SK-N-SH treated with all-trans-retinoic acid at 6 μM for 48 hours (cell line): Measurements from ENCODE around the gene RRAD.

Source experiments
- ATAC-seq: fragments of 200-7000 bp; cut with Tn5 transposase; 3 replicates; pipeline ENCODE4 v1.9.1; 2020; ENCODE audit warnings: mild to moderate bottlenecking, moderate library complexity
- ARNTL ChIP-seq: fragments of 450-650 bp; formaldehyde crosslinking; IDR thresholded peaks from 2 replicates; pipeline ENCODE4 v1.5.0; 2020; ENCODE audit warnings: low read depth, mild to moderate bottlenecking, moderate library complexity, borderline replicate concordance
- CSDC2 ChIP-seq: fragments of 250-450 bp; sonication (Bioruptor Pico); IDR thresholded peaks from 2 replicates; pipeline ENCODE4 v1.5.0; 2020; ENCODE audit warnings: mild to moderate bottlenecking, moderate library complexity
- ESRRG ChIP-seq: fragments of 250-450 bp; sonication (Bioruptor Pico); IDR thresholded peaks from 2 replicates; pipeline ENCODE4 v1.6.1; 2021; ENCODE audit warnings: mild to moderate bottlenecking
- GLIS3 ChIP-seq: fragments of 250-450 bp; sonication (Bioruptor Pico); IDR thresholded peaks from 2 replicates; pipeline ENCODE4 v1.5.0; 2020; ENCODE audit warnings: mild to moderate bottlenecking, moderate library complexity
- ISL1 ChIP-seq: fragments of 250-450 bp; sonication (Bioruptor Pico); IDR thresholded peaks from 2 replicates; pipeline ENCODE4 v2.1.2; 2022; ENCODE audit warnings: mild to moderate bottlenecking, moderate library complexity
- OSR1 ChIP-seq: fragments of 250-450 bp; sonication (Bioruptor Pico); IDR thresholded peaks from 2 replicates; pipeline ENCODE4 v1.8.0; 2022; ENCODE audit warnings: moderate library complexity, mild to moderate bottlenecking, inconsistent platforms
- PPARA ChIP-seq: fragments of 250-450 bp; sonication (Bioruptor Pico); IDR thresholded peaks from 2 replicates; pipeline ENCODE4 v1.5.0; 2020; ENCODE audit warnings: mild to moderate bottlenecking, borderline replicate concordance
- RARB ChIP-seq: fragments of 250-450 bp; sonication (Bioruptor Pico); IDR thresholded peaks from 2 replicates; pipeline ENCODE4 v1.8.0; 2021; ENCODE audit warnings: mild to moderate bottlenecking, moderate library complexity
- TCF4 ChIP-seq: fragments of 250-450 bp; sonication (Bioruptor Pico); IDR thresholded peaks from 2 replicates; pipeline ENCODE4 v1.8.0; 2021; ENCODE audit warnings: mild to moderate bottlenecking, moderate library complexity, borderline replicate concordance
- TOX ChIP-seq: fragments of 250-450 bp; sonication (Bioruptor Pico); IDR thresholded peaks from 2 replicates; pipeline ENCODE4 v1.8.0; 2021; ENCODE audit warnings: mild to moderate bottlenecking, moderate library complexity, borderline replicate concordance
- ZC3H10 ChIP-seq: fragments of 250-450 bp; sonication (Bioruptor Pico); IDR thresholded peaks from 2 replicates; pipeline ENCODE4 v1.5.1; 2021; ENCODE audit warnings: mild to moderate bottlenecking, moderate library complexity
- ZFP3 ChIP-seq: fragments of 250-450 bp; sonication (Bioruptor Pico); IDR thresholded peaks from 2 replicates; pipeline ENCODE4 v1.5.0; 2020; ENCODE audit warnings: mild to moderate bottlenecking, moderate library complexity
- ZFP30 ChIP-seq: fragments of 450-650 bp; formaldehyde crosslinking; IDR thresholded peaks from 2 replicates; pipeline ENCODE4 v1.5.0; 2022; ENCODE audit warnings: mild to moderate bottlenecking, moderate library complexity
- ZNF565 ChIP-seq: fragments of 450-650 bp; formaldehyde crosslinking; conservative IDR thresholded peaks from 2 replicates; pipeline ENCODE4 v1.5.0; 2020; ENCODE audit warnings: low read depth, mild to moderate bottlenecking, moderate library complexity
- ZNF8 ChIP-seq: fragments of 450-650 bp; formaldehyde crosslinking; IDR thresholded peaks from 2 replicates; pipeline ENCODE4 v1.5.0; 2020; ENCODE audit warnings: mild to moderate bottlenecking, moderate library complexity
- TF ChIP-seq, protein P1 (sequence below): fragments of 250-450 bp; sonication (Bioruptor Pico); IDR thresholded peaks from 2 replicates; pipeline ENCODE4 v1.5.0; 2020; ENCODE audit warnings: mild to moderate bottlenecking, moderate library complexity
- TF ChIP-seq, protein P2 (sequence below): fragments of 250-450 bp; sonication (Bioruptor Pico); IDR thresholded peaks from 2 replicates; pipeline ENCODE4 v1.8.0; 2021; ENCODE audit warnings: low read depth, mild to moderate bottlenecking, moderate library complexity, borderline replicate concordance
- TF ChIP-seq, protein P3 (sequence below): fragments of 250-450 bp; sonication (Bioruptor Pico); IDR thresholded peaks from 2 replicates; pipeline ENCODE4 v1.5.1; 2021; ENCODE audit warnings: mild to moderate bottlenecking, moderate library complexity
- TF ChIP-seq, protein P4 (sequence below): fragments of 250-450 bp; sonication (Bioruptor Pico); IDR thresholded peaks from 2 replicates; pipeline ENCODE4 v1.8.0; 2020; ENCODE audit warnings: mild to moderate bottlenecking, moderate library complexity, borderline replicate concordance
- TF ChIP-seq, protein P5 (sequence below): fragments of 250-450 bp; sonication (Bioruptor Pico); IDR thresholded peaks from 2 replicates; pipeline ENCODE4 v1.5.1; 2020; ENCODE audit warnings: low read depth, mild to moderate bottlenecking, moderate library complexity

The RRAD gene

DNA sequence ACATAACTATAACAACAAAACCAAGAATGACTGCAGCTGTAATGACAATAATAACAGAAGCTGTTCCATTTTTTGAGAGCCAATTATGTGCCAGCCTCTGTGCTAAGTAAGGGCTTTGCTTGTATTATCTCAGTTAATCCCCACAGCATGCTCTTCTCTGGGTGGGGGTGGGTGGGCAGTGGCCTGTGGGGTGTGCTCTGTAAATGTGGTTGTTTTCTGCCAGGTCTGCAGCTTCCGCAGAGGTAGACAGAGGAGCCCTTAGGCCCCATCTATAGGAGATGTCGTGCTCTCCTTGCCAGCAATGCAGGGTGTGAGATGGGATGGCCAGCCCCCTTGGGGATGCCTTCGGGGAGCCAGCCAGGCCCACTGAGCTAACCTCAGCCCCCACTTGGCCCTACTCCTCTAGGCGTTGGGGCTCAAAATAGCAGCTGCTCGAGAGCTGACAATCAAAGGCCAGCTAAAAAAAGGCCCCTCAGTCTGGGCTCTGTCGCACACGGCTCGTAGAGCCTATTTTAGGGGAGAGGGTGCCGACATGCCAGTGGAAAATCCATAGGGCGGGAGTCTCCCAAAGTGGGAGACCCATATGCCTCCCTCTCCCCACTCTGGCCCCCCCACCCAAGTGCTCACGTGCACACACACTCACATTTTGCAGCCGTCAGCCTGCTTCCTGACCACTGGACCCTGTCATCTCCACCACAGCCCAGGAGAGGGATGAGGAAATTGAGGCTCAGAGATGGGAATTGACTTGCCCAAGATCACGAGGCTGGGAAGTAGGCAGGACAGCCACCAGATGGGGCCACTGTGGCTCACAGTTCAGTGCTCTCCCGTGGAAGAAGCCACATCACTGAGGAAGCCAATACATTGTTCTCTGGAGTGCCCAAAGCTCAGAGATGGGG, 22.4 kb downstream of the RRAD start:
- TF ChIP-seq, protein P1, sequence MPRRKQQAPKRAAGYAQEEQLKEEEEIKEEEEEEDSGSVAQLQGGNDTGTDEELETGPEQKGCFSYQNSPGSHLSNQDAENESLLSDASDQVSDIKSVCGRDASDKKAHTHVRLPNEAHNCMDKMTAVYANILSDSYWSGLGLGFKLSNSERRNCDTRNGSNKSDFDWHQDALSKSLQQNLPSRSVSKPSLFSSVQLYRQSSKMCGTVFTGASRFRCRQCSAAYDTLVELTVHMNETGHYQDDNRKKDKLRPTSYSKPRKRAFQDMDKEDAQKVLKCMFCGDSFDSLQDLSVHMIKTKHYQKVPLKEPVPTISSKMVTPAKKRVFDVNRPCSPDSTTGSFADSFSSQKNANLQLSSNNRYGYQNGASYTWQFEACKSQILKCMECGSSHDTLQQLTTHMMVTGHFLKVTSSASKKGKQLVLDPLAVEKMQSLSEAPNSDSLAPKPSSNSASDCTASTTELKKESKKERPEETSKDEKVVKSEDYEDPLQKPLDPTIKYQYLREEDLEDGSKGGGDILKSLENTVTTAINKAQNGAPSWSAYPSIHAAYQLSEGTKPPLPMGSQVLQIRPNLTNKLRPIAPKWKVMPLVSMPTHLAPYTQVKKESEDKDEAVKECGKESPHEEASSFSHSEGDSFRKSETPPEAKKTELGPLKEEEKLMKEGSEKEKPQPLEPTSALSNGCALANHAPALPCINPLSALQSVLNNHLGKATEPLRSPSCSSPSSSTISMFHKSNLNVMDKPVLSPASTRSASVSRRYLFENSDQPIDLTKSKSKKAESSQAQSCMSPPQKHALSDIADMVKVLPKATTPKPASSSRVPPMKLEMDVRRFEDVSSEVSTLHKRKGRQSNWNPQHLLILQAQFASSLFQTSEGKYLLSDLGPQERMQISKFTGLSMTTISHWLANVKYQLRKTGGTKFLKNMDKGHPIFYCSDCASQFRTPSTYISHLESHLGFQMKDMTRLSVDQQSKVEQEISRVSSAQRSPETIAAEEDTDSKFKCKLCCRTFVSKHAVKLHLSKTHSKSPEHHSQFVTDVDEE (CRISPR knock-in tag): no peak
- no peak for TF ChIP-seq ZFP3 (CRISPR knock-in tag)
- TF ChIP-seq CSDC2 (CRISPR knock-in tag): no peak
- no peak for TF ChIP-seq ARNTL (CRISPR knock-in tag)
- TF ChIP-seq RARB (CRISPR knock-in tag): no peak
- TF ChIP-seq, protein P2, sequence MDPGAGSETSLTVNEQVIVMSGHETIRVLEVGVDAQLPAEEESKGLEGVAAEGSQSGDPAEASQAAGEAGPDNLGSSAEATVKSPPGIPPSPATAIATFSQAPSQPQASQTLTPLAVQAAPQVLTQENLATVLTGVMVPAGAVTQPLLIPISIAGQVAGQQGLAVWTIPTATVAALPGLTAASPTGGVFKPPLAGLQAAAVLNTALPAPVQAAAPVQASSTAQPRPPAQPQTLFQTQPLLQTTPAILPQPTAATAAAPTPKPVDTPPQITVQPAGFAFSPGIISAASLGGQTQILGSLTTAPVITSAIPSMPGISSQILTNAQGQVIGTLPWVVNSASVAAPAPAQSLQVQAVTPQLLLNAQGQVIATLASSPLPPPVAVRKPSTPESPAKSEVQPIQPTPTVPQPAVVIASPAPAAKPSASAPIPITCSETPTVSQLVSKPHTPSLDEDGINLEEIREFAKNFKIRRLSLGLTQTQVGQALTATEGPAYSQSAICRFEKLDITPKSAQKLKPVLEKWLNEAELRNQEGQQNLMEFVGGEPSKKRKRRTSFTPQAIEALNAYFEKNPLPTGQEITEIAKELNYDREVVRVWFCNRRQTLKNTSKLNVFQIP: no peak
- TF ChIP-seq ZC3H10: no peak
- TF ChIP-seq ISL1 (CRISPR knock-in tag): no peak
- TF ChIP-seq OSR1 (CRISPR knock-in tag): no peak
- TF ChIP-seq PPARA (CRISPR knock-in tag): no peak
- TF ChIP-seq TOX (CRISPR knock-in tag): no peak
- TF ChIP-seq, protein P3, sequence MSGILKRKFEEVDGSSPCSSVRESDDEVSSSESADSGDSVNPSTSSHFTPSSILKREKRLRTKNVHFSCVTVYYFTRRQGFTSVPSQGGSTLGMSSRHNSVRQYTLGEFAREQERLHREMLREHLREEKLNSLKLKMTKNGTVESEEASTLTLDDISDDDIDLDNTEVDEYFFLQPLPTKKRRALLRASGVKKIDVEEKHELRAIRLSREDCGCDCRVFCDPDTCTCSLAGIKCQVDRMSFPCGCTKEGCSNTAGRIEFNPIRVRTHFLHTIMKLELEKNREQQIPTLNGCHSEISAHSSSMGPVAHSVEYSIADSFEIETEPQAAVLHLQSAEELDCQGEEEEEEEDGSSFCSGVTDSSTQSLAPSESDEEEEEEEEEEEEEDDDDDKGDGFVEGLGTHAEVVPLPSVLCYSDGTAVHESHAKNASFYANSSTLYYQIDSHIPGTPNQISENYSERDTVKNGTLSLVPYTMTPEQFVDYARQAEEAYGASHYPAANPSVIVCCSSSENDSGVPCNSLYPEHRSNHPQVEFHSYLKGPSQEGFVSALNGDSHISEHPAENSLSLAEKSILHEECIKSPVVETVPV (CRISPR knock-in tag): no peak
- no peak for TF ChIP-seq ZNF565 (CRISPR knock-in tag)
- no peak for ATAC-seq

DNA sequence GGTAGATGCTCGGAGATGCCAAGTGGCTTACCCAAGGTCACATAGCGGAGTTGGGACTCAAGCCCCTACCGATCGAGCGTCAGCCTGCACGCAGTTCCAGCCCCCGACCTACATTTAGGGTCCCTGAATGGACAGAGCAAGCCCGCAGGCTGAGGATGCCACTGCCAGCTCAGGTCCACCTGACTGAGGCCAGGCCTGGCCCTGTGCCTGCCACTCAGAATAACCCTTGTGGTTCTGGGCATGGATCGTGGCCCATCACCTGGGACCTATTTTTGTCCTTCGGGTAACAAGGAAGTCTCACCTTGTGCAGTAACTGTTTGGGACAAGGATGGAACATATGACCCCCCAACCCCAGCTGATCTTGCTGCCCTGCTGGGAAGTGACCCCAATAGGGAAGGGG, 23.7 kb downstream of the RRAD start:
- TF ChIP-seq, protein P3 (CRISPR knock-in tag): no peak
- TF ChIP-seq GLIS3 (CRISPR knock-in tag): no peak
- TF ChIP-seq ARNTL (CRISPR knock-in tag): no peak
- TF ChIP-seq RARB (CRISPR knock-in tag): no peak
- TF ChIP-seq, protein P4, sequence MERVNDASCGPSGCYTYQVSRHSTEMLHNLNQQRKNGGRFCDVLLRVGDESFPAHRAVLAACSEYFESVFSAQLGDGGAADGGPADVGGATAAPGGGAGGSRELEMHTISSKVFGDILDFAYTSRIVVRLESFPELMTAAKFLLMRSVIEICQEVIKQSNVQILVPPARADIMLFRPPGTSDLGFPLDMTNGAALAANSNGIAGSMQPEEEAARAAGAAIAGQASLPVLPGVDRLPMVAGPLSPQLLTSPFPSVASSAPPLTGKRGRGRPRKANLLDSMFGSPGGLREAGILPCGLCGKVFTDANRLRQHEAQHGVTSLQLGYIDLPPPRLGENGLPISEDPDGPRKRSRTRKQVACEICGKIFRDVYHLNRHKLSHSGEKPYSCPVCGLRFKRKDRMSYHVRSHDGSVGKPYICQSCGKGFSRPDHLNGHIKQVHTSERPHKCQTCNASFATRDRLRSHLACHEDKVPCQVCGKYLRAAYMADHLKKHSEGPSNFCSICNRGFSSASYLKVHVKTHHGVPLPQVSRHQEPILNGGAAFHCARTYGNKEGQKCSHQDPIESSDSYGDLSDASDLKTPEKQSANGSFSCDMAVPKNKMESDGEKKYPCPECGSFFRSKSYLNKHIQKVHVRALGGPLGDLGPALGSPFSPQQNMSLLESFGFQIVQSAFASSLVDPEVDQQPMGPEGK: no peak
- no peak for TF ChIP-seq TOX (CRISPR knock-in tag)
- TF ChIP-seq, protein P5, sequence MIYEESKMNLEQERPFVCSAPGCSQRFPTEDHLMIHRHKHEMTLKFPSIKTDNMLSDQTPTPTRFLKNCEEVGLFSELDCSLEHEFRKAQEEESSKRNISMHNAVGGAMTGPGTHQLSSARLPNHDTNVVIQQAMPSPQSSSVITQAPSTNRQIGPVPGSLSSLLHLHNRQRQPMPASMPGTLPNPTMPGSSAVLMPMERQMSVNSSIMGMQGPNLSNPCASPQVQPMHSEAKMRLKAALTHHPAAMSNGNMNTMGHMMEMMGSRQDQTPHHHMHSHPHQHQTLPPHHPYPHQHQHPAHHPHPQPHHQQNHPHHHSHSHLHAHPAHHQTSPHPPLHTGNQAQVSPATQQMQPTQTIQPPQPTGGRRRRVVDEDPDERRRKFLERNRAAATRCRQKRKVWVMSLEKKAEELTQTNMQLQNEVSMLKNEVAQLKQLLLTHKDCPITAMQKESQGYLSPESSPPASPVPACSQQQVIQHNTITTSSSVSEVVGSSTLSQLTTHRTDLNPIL (CRISPR knock-in tag): no peak
- no peak for TF ChIP-seq TCF4
- TF ChIP-seq, protein P1 (CRISPR knock-in tag): no peak
- TF ChIP-seq ZNF8 (CRISPR knock-in tag): no peak
- no peak for TF ChIP-seq ZFP30
- TF ChIP-seq ESRRG: no peak
- TF ChIP-seq, all 23 proteins: peak for 0
- no peak for ATAC-seq
